ENCODE results near the gene DFFB. TPM values are rescaled to one million over a fixed set of nuclear protein-coding genes. Genes with fewer than 3 reads are reported as not detected.

Gene DFFB
- total RNA-seq, 1 donor from 2014 or later: 16.4 TPM

GRCh38 chr1:3926956-3927355, 69.7 kb downstream of the DFFB start:
- DNase-seq: no peak
- no peak for TF ChIP-seq CTCF (IDR thresholded peaks at IDR 0.05; ENCODE audit: partially characterized antibody, unreplicated experiment)
- Mint-ChIP-seq H3K9me3 (ENCODE audit: unreplicated experiment) (peaks cover 22% of the 10 kb centered on the region), H3K36me3 (ENCODE audit: unreplicated experiment) (peaks cover 26% of the 10 kb centered on the region), H3K4me3 (ENCODE audit: unreplicated experiment) (no peak overlapping the region), H3K27ac (ENCODE audit: unreplicated experiment) (no peak overlapping the region), H3K4me1 (ENCODE audit: low read depth, unreplicated experiment) (no peaks in the 10 kb centered on the region), H3K27me3 (ENCODE audit: unreplicated experiment) (peaks cover 6% of the 10 kb centered on the region)

GRCh38 chr1:3928586-3928985, 71.3 kb downstream of the DFFB start:
- no peak for DNase-seq
- Mint-ChIP-seq H3K27me3 (ENCODE audit: unreplicated experiment) (peaks cover 6% of the 10 kb centered on the region), H3K9me3 (ENCODE audit: unreplicated experiment) (peaks cover 21% of the 10 kb centered on the region), H3K36me3 (ENCODE audit: unreplicated experiment) (peaks cover 26% of the 10 kb centered on the region), H3K4me3 (ENCODE audit: unreplicated experiment) (no peak overlapping the region), H3K27ac (ENCODE audit: unreplicated experiment) (no peak overlapping the region), H3K4me1 (ENCODE audit: low read depth, unreplicated experiment) (no peaks in the 10 kb centered on the region)
- TF ChIP-seq CTCF (IDR thresholded peaks at IDR 0.05; ENCODE audit: partially characterized antibody, unreplicated experiment): no peak

- Mint-ChIP-seq H3K4me1 (ENCODE audit: low read depth, unreplicated experiment) (no peaks in the 10 kb centered on the region), H3K27ac (ENCODE audit: unreplicated experiment) (no peak overlapping the region), H3K36me3 (ENCODE audit: unreplicated experiment) (peaks cover 26% of the 10 kb centered on the region), H3K4me3 (ENCODE audit: unreplicated experiment) (no peak overlapping the region), H3K9me3 (ENCODE audit: unreplicated experiment) (peaks cover 22% of the 10 kb centered on the region), H3K27me3 (ENCODE audit: unreplicated experiment) (peaks cover 6% of the 10 kb centered on the region)
- no peak for DNase-seq
- TF ChIP-seq CTCF (IDR thresholded peaks at IDR 0.05; ENCODE audit: partially characterized antibody, unreplicated experiment): no peak
These were observed 71.8 kb downstream of the DFFB start for GRCh38 chr1:3929126-3929525.

GRCh38 chr1:3930301-3931006, 73.2 kb downstream of the DFFB start:
- TF ChIP-seq CTCF (IDR thresholded peaks at IDR 0.05; ENCODE audit: partially characterized antibody, unreplicated experiment): no peak
- H3K36me3 Mint-ChIP-seq (ENCODE audit: unreplicated experiment): peaks cover 32% of the 10 kb centered on the region
- H3K4me1 Mint-ChIP-seq (ENCODE audit: low read depth, unreplicated experiment): no peaks in the 10 kb centered on the region
- H3K4me3 Mint-ChIP-seq (ENCODE audit: unreplicated experiment): no peak overlapping the region
- H3K27ac Mint-ChIP-seq (ENCODE audit: unreplicated experiment): peak overlapping the region; percentile 74
- peaks cover 6% of the 10 kb centered on the region for H3K27me3 Mint-ChIP-seq (ENCODE audit: unreplicated experiment)
- DNase-seq: no peak
- peaks cover 27% of the 10 kb centered on the region for H3K9me3 Mint-ChIP-seq (ENCODE audit: unreplicated experiment)
